RWPE1 (cell line): ENCODE measurements around the gene ACTA2.

Experiments
- CTCF ChIA-PET: fragments of 350-600 bp; sonication (Branson Sonifier 250); formaldehyde crosslinking; extraction: SDS; loops from one replicate; lab custom pipeline; 2021; lab: Yijun Ruan, JAX
- POLR2A ChIA-PET: fragments of 400-600 bp; formaldehyde crosslinking; extraction: SDS; loops from one replicate; lab custom pipeline; 2020; ENCODE audit warnings: antibody characterized with exemption; ENCODE audit not compliant: low non-redundant PET; lab: Yijun Ruan, JAX
- DNase-seq: peaks from one replicate; pipeline ENCODE4 v3.0.0; 2012; ENCODE audit warnings: low spot score
- H3K27ac ChIP-seq: fragments of 450-650 bp; 2 replicates; pipeline ENCODE4 v1.5.1; 2017
- CTCF ChIP-seq: fragments of 450-650 bp; conservative IDR thresholded peaks from 2 replicates; pipeline ENCODE4 v1.5.1; 2017; ENCODE audit warnings: low read depth, mild to moderate bottlenecking

The ACTA2 gene

GRCh38 chr10:88901206-88901983 lies 51.2 kb downstream of the ACTA2 start:
- DNase-seq: no peak
- no peak overlapping the region for H3K27ac ChIP-seq
- POLR2A ChIA-PET: no interaction called here

DNA sequence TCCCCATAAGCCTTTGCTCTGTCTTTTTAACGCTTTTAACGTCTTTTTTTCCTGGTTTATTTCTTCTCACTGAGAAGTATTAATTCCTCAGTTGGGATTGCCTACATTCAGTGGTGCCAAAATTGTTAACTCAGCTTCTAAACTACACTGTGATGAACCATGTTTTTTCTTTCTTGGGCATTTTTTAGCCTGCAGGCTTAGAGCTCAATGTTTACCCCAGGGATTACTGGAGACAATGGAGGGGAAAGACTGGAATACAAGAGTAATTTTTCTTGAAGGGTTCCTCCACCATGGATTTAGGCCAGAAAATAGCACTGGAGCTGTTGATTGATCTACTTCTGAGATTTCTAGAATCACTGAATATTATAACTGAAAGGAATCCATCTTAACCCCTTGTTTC lies 52.7 kb downstream of the ACTA2 start:
- CTCF ChIA-PET: interaction anchor here (0.5 to 2.2 kb wide), 3 partner anchors 33 to 304 kb away, joined by 3 to 8 read pairs (median 4); no protein-coding TSS in a partner anchor
- DNase-seq: no peak
- no peak overlapping the region for H3K27ac ChIP-seq
- no peak for TF ChIP-seq CTCF
- POLR2A ChIA-PET: no interaction called here

More at GRCh38 chr10:88901206-88901983, 51.2 kb downstream of the ACTA2 start:
- CTCF ChIA-PET: interaction anchor here (0.6 to 2.2 kb wide), 3 partner anchors 19 to 1231 kb away, joined by 3 to 8 read pairs (median 3); no protein-coding TSS in a partner anchor
- TF ChIP-seq CTCF: no peak

DNA sequence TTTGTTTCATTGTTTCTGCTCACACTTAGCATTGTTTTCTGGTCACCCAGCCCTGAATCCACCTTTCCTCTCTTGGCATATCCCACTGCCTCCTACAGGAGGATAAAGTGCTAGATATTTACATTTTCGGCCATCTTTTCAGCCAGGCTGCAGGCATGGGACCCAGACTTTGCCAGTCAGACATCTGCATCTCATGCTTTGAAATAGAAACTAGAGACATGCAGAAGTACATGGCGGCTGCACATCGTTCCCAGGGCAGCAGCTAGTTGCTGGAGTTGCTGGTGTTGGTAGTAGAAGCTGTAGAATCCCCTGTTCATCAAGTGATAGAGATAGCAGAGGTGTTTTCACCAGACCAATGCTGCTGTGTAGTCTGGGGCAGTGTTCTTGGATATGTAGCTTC lies 53.8 kb downstream of the ACTA2 start:
- ChIA-PET CTCF (interaction anchor here (0.6 kb wide), 1 partner anchor 334 kb away, joined by 3 read pairs; no protein-coding TSS in a partner anchor), POLR2A (no interaction called here)
- no peak overlapping the region for H3K27ac ChIP-seq
- no peak for DNase-seq
- TF ChIP-seq CTCF: no peak

DNA sequence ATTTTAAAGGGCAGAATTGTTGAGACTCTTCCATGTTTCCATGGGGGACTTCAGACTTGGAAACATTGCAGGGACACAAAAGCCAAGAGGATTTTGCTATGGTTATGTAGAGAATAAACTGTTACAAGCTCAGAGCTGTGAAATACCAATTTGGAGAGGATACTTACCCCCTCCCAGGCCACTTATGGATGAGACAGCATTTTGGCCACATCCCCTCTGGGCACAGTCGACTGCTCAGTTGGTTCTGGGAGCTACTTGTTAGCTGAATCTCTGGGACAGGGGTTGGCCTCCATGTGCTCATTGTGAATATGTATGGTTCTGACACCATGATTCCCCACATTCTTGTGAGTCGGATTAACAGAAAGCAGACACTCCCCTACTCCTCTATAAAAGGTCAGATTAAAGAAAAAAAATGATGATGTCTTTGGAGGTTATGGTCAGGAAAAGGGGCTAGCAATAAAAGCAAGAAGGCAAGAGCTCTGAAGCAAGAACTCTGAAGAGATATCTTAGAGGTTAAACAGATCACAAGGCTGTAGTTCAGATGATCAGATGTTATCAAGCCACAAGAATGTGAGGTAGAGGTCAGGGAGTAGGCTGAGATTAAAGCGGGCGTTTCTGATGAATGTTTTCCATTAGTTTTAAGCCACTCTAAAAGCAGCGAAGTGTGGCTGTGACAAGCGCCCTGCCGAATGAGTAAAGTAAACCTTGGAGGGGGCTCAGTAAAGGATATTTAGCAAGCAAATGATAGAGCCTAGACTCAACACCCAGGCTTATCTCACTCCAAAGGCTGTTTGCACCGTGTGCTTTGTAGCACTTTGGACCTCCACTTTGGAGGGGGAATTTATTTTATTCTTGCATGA lies 55.3 kb downstream of the ACTA2 start:
- H3K27ac ChIP-seq: no peak overlapping the region
- no peak for DNase-seq
- ChIA-PET POLR2A (no interaction called here), CTCF (interaction anchor here (0.6 kb wide), 1 partner anchor 14 kb away, joined by 3 read pairs; no protein-coding TSS in a partner anchor)
- no peak for TF ChIP-seq CTCF

- DNase-seq: no peak
- ChIA-PET POLR2A (no interaction called here), CTCF (no interaction called here)
- TF ChIP-seq CTCF: no peak
- H3K27ac ChIP-seq: no peak overlapping the region
Measured at GRCh38 chr10:88896372-88896993, 56.1 kb downstream of the ACTA2 start.

- ChIA-PET POLR2A (no interaction called here), CTCF (interaction anchor here (0.6 to 1.3 kb wide), 3 partner anchors 10 to 59 kb away, joined by 4 to 5 read pairs (median 4); no protein-coding TSS in a partner anchor)
- DNase-seq: no peak
- no peak for TF ChIP-seq CTCF
- no peak overlapping the region for H3K27ac ChIP-seq
Measured at GRCh38 chr10:88895250-88895649, 57.3 kb downstream of the ACTA2 start.
